SK-N-SH (cell line): ENCODE measurements around the gene TMOD3. TPM values are rescaled to one million over a fixed set of nuclear protein-coding genes. Genes with fewer than 3 reads are reported as not detected.

Experiments
- CTCF ChIA-PET: fragments of 300-600, 350-600 bp; formaldehyde crosslinking; extraction: SDS; loops from one replicate; lab custom pipeline; 2021; lab: Yijun Ruan, JAX
- POLR2A ChIA-PET: fragments of 350-600 bp; sonication (Branson Sonifier 250); formaldehyde crosslinking; extraction: SDS; loops from one replicate; lab custom pipeline; 2020; ENCODE audit warnings: antibody characterized with exemption, inconsistent platforms; lab: Yijun Ruan, JAX
- DNase-seq: peaks from one replicate; pipeline ENCODE4 v3.0.0; 2012
- H2AFZ ChIP-seq: fragments of 200-600 bp; sonication (generic); 2 replicates; pipeline ENCODE4 v1.8.1; 2016; ENCODE audit warnings: antibody characterized with exemption, mild to moderate bottlenecking, low read depth
- H3F3A ChIP-seq: fragments of 200-600 bp; sonication (generic); replicated peaks from 2 replicates; pipeline ENCODE3; 2016; ENCODE audit warnings: antibody characterized with exemption, mild to moderate bottlenecking; ENCODE audit not compliant: insufficient read depth
- H3K27ac ChIP-seq, 2 experiments: fragments of 200-500 bp in 1 of 2; fragments of 200-600 bp in 1 of 2; sonication (Bioruptor generic) in 1 of 2; sonication (generic), shearing (Covaris generic) in 1 of 2; 2 replicates each; pipeline versions ENCODE4 v1.5.1 to v1.6.1; 2014 to 2016; ENCODE audit warnings: low read depth in 2 of 2, inconsistent platforms in 1 of 2, low read length in 1 of 2, mild to moderate bottlenecking in 1 of 2, mixed read lengths in 1 of 2
- H3K27me3 ChIP-seq: fragments of 200-600 bp; sonication (generic), shearing (Covaris generic); 2 replicates; pipeline ENCODE4 v1.6.1; 2016; ENCODE audit warnings: mixed run types; ENCODE audit not compliant: insufficient read depth
- H3K36me3 ChIP-seq, 2 experiments: fragments of 200-500 bp in 1 of 2; fragments of 200-600 bp in 1 of 2; sonication (Bioruptor generic) in 1 of 2; sonication (generic) in 1 of 2; replicated peaks in 1 of 2; 2 replicates each; pipeline versions ENCODE3 to v1.5.1; 2014 to 2016; ENCODE audit warnings: low read length in 1 of 2, mild to moderate bottlenecking in 1 of 2; ENCODE audit not compliant: insufficient read depth in 2 of 2, control insufficient read depth in 1 of 2
- H3K4me1 ChIP-seq, 2 experiments: fragments of 200-500 bp in 1 of 2; fragments of 200-600 bp in 1 of 2; sonication (Bioruptor generic) in 1 of 2; sonication (generic), shearing (Covaris generic) in 1 of 2; 2 replicates each; pipeline versions ENCODE4 v1.5.1 to v1.6.1; 2014 to 2016; ENCODE audit warnings: low read depth in 1 of 2, low read length in 1 of 2, mixed run types in 1 of 2; ENCODE audit not compliant: insufficient read depth in 2 of 2, control insufficient read depth in 1 of 2
- H3K4me2 ChIP-seq: fragments of 200-600 bp; sonication (generic), shearing (Covaris generic); 2 replicates; pipeline ENCODE4 v1.6.1; 2017; ENCODE audit warnings: mixed run types
- H3K4me3 ChIP-seq, 2 experiments: fragments of 200-500 bp in 1 of 2; fragments of 200-600 bp in 1 of 2; sonication (Bioruptor generic) in 1 of 2; sonication (generic), shearing (Covaris generic) in 1 of 2; 2 replicates each; pipeline versions ENCODE4 v1.5.1 to v1.8.1; 2014 to 2016; ENCODE audit warnings: low read depth in 2 of 2, inconsistent platforms in 1 of 2, low read length in 1 of 2, mild to moderate bottlenecking in 1 of 2, mixed read lengths in 1 of 2, moderate library complexity in 1 of 2
- H3K79me2 ChIP-seq: fragments of 200-600 bp; sonication (generic); 2 replicates; pipeline ENCODE4 v1.8.1; 2017; ENCODE audit warnings: mild to moderate bottlenecking; ENCODE audit not compliant: insufficient read depth
- H3K9ac ChIP-seq: fragments of 200-600 bp; sonication (generic); 2 replicates; pipeline ENCODE4 v1.6.1; 2017; ENCODE audit warnings: mixed run types
- H3K9me2 ChIP-seq: fragments of 200-600 bp; sonication (generic); 2 replicates; pipeline ENCODE4 v1.6.1; 2017; ENCODE audit warnings: mixed run types
- H3K9me3 ChIP-seq: fragments of 200-600 bp; sonication (generic); 2 replicates; pipeline ENCODE4 v1.6.1; 2017; ENCODE audit warnings: mixed run types, mild to moderate bottlenecking, moderate library complexity
- H4K20me1 ChIP-seq: fragments of 200-600 bp; sonication (generic); 2 replicates; pipeline ENCODE4 v1.6.1; 2017; ENCODE audit warnings: mild to moderate bottlenecking, mixed run types; ENCODE audit not compliant: insufficient read depth
- EZH2phosphoT487 ChIP-seq: fragments of 200-600 bp; sonication (generic); IDR thresholded peaks from 2 replicates; pipeline ENCODE4 v1.6.1; 2017; ENCODE audit warnings: low read depth, mixed run types, mild to moderate bottlenecking, antibody characterized with exemption, moderate library complexity, borderline replicate concordance
- FOSL2 ChIP-seq: IDR thresholded peaks from 2 replicates; pipeline ENCODE4 v1.4.0; 2012; ENCODE audit warnings: low read depth, mild to moderate bottlenecking, moderate library complexity, borderline replicate concordance
- FOXJ3 ChIP-seq: sonication (generic); formaldehyde crosslinking; IDR thresholded peaks from 2 replicates; pipeline ENCODE4 v1.5.1; 2020; ENCODE audit warnings: mild to moderate bottlenecking, missing genetic modification reagents
- FOXM1 ChIP-seq: IDR thresholded peaks from 2 replicates; pipeline ENCODE4 v1.4.0; 2012; ENCODE audit warnings: low read depth, mild to moderate bottlenecking
- GABPA ChIP-seq: IDR thresholded peaks from 2 replicates; pipeline ENCODE4 v1.4.0; 2012; ENCODE audit warnings: low read depth, mild to moderate bottlenecking
- GATA2 ChIP-seq: sonication (generic); formaldehyde crosslinking; IDR thresholded peaks from 2 replicates; pipeline ENCODE4 v1.5.0; 2020; ENCODE audit warnings: mild to moderate bottlenecking, missing genetic modification reagents
- IRF3 ChIP-seq: fragments of 150-350 bp; IDR thresholded peaks from 2 replicates; pipeline ENCODE4 v1.6.1; 2016; ENCODE audit warnings: mild to moderate bottlenecking, low read depth, low read length
- MAX ChIP-seq: IDR thresholded peaks from 2 replicates; pipeline ENCODE4 v1.4.0; 2012; ENCODE audit warnings: low read depth
- PBX3 ChIP-seq: IDR thresholded peaks from 2 replicates; pipeline ENCODE4; 2012
- POLR2AphosphoS5 ChIP-seq: IDR thresholded peaks from 2 replicates; pipeline ENCODE4 v1.6.1; 2012; ENCODE audit warnings: low read depth, low read length
- RAD21 ChIP-seq: IDR thresholded peaks from 2 replicates; pipeline ENCODE4 v1.6.1; 2012; ENCODE audit warnings: mild to moderate bottlenecking, low read length
- REST ChIP-seq: IDR thresholded peaks from 2 replicates; pipeline ENCODE4 v1.6.1; 2012; ENCODE audit warnings: mild to moderate bottlenecking, low read depth, low read length, moderate library complexity
- RXRA ChIP-seq: IDR thresholded peaks from 2 replicates; pipeline ENCODE4 v1.4.0; 2012; ENCODE audit warnings: low read depth, mild to moderate bottlenecking, borderline replicate concordance
- SMC3 ChIP-seq: IDR thresholded peaks from 2 replicates; pipeline ENCODE4 v1.6.1; 2012; ENCODE audit warnings: low read depth, low read length, improper control_type of control experiment
- TAF1 ChIP-seq: IDR thresholded peaks from 2 replicates; pipeline ENCODE4 v1.6.1; 2012; ENCODE audit warnings: low read depth, mild to moderate bottlenecking, low read length, moderate library complexity, borderline replicate concordance
- TEAD4 ChIP-seq: IDR thresholded peaks from 2 replicates; pipeline ENCODE4 v1.4.0; 2012; ENCODE audit warnings: mild to moderate bottlenecking, borderline replicate concordance; ENCODE audit not compliant: insufficient read depth
- USF1 ChIP-seq: IDR thresholded peaks from 2 replicates; pipeline ENCODE4 v1.4.0; 2012; ENCODE audit warnings: low read depth, borderline replicate concordance
- WGBS: methylation state at CpG from one replicate; pipeline ENCODE4 v1.1.6; 2017; ENCODE audit warnings: low lambda C conversion rate; 5-methylcytosine and 5-hydroxymethylcytosine counted together
- polyA plus RNA-seq, 3 experiments: library from polyadenylated mRNA; depleted of rRNA; stranded (reverse); fragments of >200 nt; gene quantifications; 2 replicates each; pipeline ENCODE4 v1.2.3, GENCODE V29; 2012

The TMOD3 gene
- polyA plus RNA-seq, 1 of the 3 experiments (the other 2 are of a cell fraction), result 6.0 TPM

- Histone ChIP-seq H3K27me3 (no peaks in the 10 kb centered on the region), H3F3A (peaks cover 11% of the 10 kb centered on the region), H3K27ac (no peak overlapping the region), H3K4me2 (no peak overlapping the region), H3K4me3 (no peak overlapping the region), H3K9me3 (no peaks in the 10 kb centered on the region), H3K4me1 (no peaks in the 10 kb centered on the region), H3K36me3 (peaks cover 37 to 67% of the 10 kb centered on the region in 2 experiments), H3K9me2 (no peaks in the 10 kb centered on the region), H3K79me2 (no peaks in the 10 kb centered on the region), H4K20me1 (no peaks in the 10 kb centered on the region), H3K9ac (no peak overlapping the region), H2AFZ (no peak overlapping the region)
- POLR2A ChIA-PET, result no interaction called here
- TF ChIP-seq FOSL2 (no peak), FOXM1 (no peak), GATA2 (CRISPR knock-in tag) (no peak), USF1 (no peak), REST (no peak)
- CTCF ChIA-PET, result interaction anchor here (0.7 to 1.7 kb wide), 4 partner anchors 12 to 36 kb away, joined by 3 to 6 read pairs (median 4); no protein-coding TSS in a partner anchor
- WGBS, result 95% methylated on average over 9 of the region's 11 CpGs
- DNase-seq, result no peak
These were observed 95.0 kb downstream of the TMOD3 start for GRCh38 chr15:51924156-51925068.

GRCh38 chr15:51926809-51927208 is 97.4 kb downstream of the TMOD3 start:
- no peaks in the 10 kb centered on the region for H3K9me3 ChIP-seq
- no peaks in the 10 kb centered on the region for H3K79me2 ChIP-seq
- no peak overlapping the region for H3K9ac ChIP-seq
- DNase-seq, result no peak
- H4K20me1 ChIP-seq, result no peaks in the 10 kb centered on the region
- POLR2A ChIA-PET, result interaction anchor here (1.4 kb wide), 1 partner anchor 10 kb away, joined by 3 read pairs; no protein-coding TSS in a partner anchor
- no peak overlapping the region for H3K27ac ChIP-seq
- no peak overlapping the region for H2AFZ ChIP-seq
- H3K4me2 ChIP-seq, result no peak overlapping the region
- no peaks in the 10 kb centered on the region for H3K27me3 ChIP-seq
- CTCF ChIA-PET, result interaction anchor here (0.7 kb wide), 1 partner anchor 137 kb away, joined by 3 read pairs; no protein-coding TSS in a partner anchor
- 95% methylated on average over 3 of the region's 3 CpGs for WGBS
- H3F3A ChIP-seq, result peaks cover 11% of the 10 kb centered on the region
- peaks cover 32 to 47% of the 10 kb centered on the region in 2 experiments for H3K36me3 ChIP-seq
- no peaks in the 10 kb centered on the region for H3K9me2 ChIP-seq
- no peak overlapping the region for H3K4me3 ChIP-seq
- H3K4me1 ChIP-seq, result no peaks in the 10 kb centered on the region
- TF ChIP-seq MAX (no peak), IRF3 (no peak), RXRA (no peak), RAD21 (no peak), EZH2phosphoT487 (no peak), TAF1 (no peak), SMC3 (no peak), GABPA (no peak), TEAD4 (no peak), GATA2 (CRISPR knock-in tag) (no peak), PBX3 (no peak), FOXJ3 (CRISPR knock-in tag) (no peak), POLR2AphosphoS5 (no peak)
